Neural cell (in vitro differentiated cells): Measurements from ENCODE around the gene MTPN.

ENCODE experiments used
- CTCF ChIP-seq: fragments of 450-650 bp; IDR thresholded peaks from 2 replicates; pipeline ENCODE4 v1.5.1; 2014; ENCODE audit warnings: antibody characterized with exemption, mild to moderate bottlenecking, moderate library complexity; ENCODE audit not compliant: poor library complexity, severe bottlenecking
- EP300 ChIP-seq: fragments of 450-650 bp; conservative IDR thresholded peaks from 2 replicates; pipeline ENCODE4 v1.6.1; 2014; ENCODE audit warnings: antibody characterized with exemption, mild to moderate bottlenecking, moderate library complexity; ENCODE audit not compliant: poor library complexity, severe bottlenecking
- EZH2 ChIP-seq: fragments of 200-600, 300-800 bp; shearing (Covaris generic), sonication (generic); IDR thresholded peaks from 2 replicates; pipeline ENCODE4 v1.6.1; 2014; ENCODE audit warnings: antibody characterized with exemption, low read length, borderline replicate concordance, mild to moderate bottlenecking; ENCODE audit not compliant: insufficient read depth, poor library complexity, severe bottlenecking
- POLR2AphosphoS5 ChIP-seq: IDR thresholded peaks from 2 replicates; pipeline ENCODE4 v1.6.1; 2012
- RAD21 ChIP-seq: fragments of 450-650 bp; conservative IDR thresholded peaks from 2 replicates; pipeline ENCODE4 v1.6.1; 2014; ENCODE audit warnings: antibody characterized with exemption, mild to moderate bottlenecking, moderate library complexity
- TAF1 ChIP-seq: IDR thresholded peaks from 2 replicates; pipeline ENCODE4 v1.6.1; 2012; ENCODE audit warnings: low read depth

GRCh38 chr7:135974667-135975066, 2.5 kb downstream of the MTPN start:
- no peak for TF ChIP-seq CTCF
- no peak for TF ChIP-seq EP300
- no peak for TF ChIP-seq POLR2AphosphoS5
- no peak for TF ChIP-seq TAF1
- TF ChIP-seq RAD21, result no peak
- TF ChIP-seq EZH2, result no peak
